ENCODE measurements around the gene CKAP5.

Gene CKAP5

DNA sequence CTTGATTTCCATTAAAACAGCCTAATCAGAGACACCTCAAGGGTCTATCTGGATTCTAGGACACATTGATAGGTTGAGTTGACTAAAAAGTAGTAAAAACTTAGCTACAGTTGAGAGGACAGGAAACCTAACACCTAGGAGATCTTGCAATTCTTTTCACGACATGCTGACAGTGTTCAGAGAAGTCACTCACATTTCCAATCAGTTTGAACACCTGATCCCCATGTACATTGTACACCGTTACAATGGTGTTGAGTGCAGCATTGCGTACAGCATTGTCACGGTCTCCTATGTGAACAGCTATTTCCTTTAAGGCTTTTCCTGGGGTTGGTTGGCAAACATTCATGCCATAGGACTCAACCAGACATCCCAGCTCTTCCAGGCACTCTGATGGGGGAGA, 84.3 kb downstream of the CKAP5 start:
- DNase-seq: no peak

DNA sequence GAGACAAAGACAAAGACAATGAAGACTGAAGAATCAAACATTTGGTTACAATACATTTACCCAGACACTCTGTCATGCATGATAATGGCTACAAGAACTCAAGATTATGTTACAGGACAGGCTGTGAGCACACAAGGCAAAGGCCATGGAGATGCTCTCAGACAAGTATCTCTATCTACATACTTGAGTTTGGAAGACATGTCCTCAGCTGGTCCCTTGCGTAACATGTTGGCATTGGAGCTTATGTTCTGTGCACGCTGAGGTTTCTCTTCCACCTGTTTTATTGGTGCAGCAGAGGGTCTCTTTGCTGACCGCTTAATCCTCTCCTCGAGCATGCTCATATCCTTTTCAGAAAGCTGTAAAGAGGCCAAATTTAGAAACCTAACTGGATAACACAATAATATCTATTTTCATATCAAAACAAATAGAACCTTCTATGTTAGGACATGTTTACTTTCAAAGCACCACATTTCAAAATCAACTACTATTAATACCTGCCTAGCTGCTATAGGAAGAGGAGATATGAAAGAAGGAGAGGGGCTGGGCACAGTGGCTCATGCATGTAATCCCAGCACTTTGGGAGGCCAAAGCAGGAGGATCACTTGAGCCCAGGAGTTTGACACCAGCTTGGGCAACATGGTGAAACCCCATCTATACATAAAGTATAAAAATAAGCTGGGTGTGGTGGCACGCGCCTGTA, 85.5 kb downstream of the CKAP5 start:
- DNase-seq: no peak

DNA sequence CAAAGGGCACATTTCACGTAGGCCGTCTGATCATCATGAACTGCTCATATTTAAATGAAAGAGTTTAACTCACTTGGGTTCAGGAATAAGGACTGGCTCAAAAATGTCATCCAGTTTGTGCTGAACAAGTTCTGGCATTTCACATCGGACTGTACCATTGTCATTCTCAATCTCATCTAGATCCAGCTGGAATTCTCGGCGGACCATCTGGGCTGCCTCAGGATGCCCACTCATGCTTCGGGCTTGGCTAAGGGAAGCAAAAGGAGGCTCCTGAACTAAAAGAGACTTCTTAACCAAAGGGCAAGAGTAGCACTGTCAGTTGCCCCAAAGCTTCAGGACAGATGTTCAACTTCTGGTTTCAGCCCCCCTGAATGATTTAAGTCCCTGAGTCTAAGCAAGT, 86.9 kb downstream of the CKAP5 start:
- no peak for DNase-seq

DNA sequence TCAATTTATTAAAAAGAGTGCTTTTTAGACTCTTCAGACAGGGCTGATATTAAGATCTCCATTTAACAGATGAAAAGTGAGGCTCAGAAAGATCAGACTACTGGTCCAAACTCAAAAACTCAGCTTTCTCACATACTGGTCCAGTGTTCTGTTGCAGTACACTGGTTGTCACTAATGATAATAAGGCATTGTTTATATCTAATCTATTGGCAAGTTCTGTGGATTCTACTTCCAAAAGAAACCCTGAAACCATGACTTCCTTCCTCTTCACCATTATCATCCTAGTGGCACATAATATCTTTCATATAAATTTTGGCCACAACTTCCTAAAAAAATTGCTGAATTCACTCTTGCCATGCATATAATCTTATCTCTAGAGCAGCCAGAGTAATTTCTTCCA, 90.1 kb downstream of the CKAP5 start:
- DNase-seq: no peak

DNA sequence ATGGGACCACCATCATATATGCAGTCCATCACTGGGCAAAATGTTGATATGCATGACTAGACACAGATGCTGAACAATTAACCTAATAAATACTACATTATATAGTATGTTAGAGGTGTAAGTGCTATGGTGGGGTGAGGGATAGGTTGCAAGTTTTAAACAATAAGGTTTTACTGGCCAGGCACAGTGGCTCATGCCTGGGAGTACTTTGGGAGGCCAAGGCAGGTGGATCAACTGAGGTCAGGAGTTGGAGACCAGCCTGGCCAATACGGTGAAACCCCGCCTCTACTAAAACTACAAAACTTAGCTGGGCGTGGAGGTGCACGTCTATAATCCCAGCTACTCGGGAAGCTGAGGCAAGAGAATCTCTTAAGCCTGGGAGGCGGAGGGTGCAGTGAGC, 98.9 kb downstream of the CKAP5 start:
- no peak for DNase-seq

DNA sequence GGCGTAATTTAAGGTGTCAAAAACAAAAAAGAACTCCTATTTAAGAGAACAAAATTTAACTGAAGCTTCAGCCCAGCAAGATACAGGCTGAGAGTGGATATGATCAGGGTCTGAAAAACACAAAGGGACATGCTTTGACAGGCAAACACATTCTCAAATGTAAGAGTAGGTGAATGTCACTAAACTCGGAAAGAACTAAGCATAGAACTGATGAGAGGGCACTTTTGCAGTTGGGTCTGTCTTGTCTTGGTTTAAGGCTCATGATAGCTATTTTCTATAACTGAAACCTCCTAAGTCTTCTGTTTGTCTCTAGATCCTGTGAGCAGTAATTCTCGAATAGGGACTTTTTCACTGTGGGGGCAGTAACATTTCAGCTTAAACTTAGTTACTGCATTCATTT, 100.1 kb downstream of the CKAP5 start:
- no peak for DNase-seq

DNA sequence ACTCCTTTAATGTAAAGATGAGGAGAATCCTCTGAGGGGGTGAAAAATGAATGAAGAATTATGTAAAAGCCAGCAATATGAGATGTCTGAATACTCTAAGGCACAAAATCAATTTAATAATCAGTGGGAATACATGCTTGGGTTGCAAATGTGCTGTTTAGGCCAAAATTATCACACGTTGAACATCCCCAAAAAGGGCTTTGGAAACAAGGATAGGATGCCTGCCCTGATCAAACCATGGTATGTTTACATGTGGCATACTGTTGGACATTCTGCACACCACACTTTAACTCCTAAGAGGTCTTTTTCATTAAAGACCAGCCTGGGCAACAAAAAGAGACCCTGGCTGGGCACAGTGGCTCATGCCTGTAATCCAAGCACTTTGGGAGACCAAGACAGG, 100.8 kb downstream of the CKAP5 start:
- no peak for DNase-seq

DNA sequence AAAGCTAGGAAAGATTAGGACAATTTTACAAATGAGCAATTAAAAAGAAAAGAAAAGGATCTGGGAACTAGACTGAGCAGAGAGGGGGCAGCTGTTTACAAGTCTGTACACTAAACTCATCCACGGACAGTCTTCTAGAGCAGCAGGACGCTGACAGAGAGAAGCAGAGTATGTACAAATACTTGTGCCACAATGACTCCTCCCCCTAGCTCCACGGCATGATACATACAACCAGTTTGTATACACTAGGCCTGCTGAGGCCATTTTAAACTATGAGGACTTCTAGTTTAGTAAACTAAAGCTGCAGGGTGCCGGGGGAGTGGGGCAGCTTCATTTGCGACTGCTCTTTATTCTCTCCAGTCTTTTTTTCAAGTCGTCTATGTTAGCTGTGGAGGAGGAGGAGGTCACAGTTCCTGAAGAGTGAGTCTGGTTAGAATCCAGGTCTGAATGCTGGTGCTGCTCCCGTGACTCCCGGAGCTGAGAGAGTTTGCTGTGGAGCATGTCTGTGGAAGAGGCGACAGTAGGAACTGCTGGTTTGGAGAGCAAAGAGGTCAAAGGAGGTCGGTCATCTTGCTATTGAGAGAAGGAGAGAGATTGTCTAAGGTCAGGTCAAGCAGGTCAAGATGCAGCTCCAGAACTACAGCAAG, 102.3 kb downstream of the CKAP5 start:
- DNase-seq: no peak

DNA sequence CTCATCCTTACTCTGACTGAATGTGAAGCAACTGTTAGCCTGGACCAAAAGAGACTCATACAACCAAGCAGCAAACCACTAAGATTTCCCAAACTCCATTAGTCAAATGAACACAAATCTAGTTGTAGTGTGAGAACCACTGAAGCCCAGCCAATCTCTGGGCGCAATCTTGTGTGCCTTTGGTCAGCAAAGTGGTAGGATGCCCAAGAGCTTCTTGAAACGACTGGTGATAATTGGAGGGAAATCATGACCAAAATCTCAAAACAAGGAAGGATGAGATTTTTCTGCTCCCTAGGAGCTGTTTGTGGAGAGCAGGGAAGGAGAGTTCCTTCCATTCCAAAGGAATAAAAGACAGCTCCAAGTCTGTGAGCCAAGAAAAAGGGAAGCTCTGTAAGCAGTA, 103.0 kb downstream of the CKAP5 start:
- DNase-seq: no peak

DNA sequence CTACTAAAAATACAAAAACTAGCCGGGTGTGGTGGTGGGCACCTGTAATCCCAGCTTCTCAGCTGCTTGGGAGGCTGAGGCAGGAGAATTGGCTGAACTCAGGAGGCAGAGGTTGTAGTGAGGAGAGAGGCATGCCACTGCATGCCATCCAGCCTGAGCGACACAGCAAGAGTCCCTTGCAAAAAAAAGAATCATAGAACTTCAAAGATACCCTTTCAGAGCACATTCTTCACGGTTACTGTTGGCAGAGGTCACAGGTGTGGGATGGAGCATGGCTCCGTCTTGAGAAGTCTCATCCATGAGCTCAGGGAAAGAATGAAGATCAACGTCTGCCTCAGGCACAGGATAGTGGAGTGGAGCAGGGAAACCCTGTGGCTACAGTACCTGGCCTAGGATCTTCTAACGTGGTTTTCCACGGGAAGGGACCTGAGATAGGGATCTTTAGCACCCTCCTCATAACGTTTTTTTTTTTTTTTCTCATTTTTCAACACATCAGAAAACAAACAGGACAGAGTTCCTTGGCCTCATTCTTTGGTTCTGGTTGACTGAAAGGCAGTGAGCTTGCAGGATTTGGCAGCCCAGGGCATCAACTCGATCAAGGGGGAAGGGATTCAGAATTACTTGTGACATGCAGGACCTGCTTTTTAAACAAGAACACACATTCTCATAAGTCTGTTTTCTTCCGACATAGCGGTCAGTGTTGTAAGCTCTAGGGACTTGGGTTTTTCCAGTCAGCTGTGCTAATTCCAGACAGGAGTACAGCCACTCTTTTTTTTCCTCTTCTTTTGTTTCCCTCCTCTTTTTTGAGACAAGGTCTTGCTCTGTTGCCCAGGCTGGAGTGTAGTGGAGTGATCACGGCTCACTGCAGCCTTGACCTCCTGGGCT, 104.2 kb downstream of the CKAP5 start:
- DNase-seq: no peak

DNA sequence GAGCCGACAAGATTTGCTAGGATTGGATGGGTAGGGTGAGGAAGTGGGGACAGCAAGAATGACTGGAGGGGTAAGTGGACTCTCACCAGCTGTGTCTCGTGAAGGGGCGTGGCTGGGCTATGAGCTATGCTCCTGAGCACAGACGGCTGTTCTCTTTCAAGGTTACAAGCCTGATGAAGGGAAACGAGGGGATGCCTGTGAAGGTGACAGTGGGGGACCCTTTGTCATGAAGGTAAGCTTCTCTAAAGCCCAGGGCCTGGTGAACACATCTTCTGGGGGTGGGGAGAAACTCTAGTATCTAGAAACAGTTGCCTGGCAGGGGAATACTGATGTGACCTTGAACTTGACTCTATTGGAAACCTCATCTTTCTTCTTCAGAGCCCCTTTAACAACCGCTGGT, 107.2 kb downstream of the CKAP5 start:
- no peak for DNase-seq

DNA sequence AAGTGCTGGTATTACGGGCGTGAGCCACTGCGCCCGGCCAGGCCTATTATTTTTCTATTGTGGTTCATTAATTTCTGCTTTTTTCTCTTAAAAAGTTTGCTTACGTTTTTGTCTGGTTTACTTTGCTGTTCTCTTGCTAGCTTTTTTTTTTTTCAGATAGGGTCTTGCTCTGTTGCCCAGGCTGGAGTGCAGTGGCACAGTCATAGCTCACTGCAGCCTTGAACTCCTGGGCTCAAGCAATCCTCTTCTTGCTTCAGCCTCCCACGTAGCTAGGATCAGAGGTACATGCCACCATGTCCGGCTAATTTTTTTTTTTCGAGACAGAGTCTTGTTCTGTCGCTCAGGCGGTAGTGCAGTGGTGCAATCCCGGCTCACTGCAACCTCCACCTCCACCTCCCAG, 108.4 kb downstream of the CKAP5 start:
- no peak for DNase-seq

DNA sequence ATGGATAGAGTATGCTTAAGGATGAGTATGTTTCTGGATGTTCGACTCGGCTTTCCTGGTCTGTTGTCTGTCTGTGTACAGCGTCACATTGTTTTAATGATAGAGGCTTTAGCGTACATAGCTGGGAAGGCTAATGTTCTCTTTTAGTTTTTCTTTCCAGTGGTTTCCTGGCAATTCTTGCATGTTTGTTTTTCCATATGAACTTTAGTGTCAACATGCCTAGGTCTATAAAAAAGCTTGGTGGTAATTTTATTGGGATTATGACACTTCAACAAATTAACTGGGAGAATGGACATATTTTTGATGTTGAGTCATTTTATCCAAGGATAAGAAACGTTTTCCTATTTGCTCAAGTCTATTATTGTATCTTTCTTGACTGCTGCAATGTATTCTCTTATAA, 109.5 kb downstream of the CKAP5 start:
- no peak for DNase-seq

DNA sequence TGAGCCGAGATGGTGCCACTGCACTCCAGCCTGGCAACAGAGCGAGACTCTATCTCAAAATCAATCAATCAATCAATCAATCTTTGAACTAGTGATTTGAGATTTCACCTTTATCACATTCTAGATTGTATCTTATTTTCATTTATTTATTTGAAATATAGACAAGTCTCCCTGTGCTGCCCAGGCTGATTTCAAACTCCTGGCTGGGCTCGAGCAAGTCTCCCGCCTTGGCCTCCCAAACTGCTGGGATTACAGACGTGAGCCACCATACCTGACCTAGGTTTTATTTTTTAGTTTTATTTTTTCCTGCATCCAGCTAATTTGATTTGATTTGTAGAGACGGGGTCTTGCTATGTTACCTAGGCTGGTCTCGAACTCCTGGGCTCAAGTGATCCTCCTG, 109.9 kb downstream of the CKAP5 start:
- DNase-seq: no peak

DNA sequence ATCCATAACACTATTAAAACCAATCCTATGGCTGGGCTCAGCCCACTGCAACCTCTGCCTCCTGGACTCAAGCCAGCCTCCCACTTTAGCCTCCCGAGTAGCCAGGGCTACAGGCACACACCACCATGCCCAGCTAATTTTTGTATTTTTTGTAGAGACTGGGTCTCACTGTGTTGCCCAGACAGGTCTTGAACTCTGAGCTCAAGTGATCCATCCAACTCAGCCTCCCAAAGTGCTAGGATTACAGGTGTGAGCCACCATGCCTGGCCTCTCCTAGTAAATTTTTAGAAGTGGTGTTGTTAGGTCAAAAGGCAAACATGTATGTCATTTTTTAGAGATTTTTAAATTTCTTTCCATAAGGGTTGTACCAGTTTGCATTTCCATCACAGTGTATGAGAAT, 112.8 kb downstream of the CKAP5 start:
- DNase-seq: no peak

DNA sequence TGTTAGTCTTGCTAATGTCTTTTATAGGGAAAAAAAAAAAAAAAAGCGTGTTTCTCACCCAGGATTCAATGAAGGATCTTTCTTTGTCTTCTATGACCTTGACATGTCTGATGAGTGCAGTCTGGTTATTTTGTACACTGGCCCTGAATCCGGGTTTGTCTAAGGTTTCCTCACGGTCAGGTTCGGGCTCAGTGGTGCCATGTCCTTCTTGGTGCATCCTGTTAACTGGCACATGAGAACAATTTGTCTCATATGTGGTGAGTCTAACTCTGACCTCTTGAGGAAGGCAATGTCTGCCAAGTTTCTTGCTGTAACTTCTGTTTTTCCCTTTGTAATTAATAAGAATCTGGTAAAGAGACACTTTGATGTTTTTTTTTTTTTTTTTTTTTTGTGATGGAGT, 114.5 kb downstream of the CKAP5 start:
- DNase-seq: no peak

DNA sequence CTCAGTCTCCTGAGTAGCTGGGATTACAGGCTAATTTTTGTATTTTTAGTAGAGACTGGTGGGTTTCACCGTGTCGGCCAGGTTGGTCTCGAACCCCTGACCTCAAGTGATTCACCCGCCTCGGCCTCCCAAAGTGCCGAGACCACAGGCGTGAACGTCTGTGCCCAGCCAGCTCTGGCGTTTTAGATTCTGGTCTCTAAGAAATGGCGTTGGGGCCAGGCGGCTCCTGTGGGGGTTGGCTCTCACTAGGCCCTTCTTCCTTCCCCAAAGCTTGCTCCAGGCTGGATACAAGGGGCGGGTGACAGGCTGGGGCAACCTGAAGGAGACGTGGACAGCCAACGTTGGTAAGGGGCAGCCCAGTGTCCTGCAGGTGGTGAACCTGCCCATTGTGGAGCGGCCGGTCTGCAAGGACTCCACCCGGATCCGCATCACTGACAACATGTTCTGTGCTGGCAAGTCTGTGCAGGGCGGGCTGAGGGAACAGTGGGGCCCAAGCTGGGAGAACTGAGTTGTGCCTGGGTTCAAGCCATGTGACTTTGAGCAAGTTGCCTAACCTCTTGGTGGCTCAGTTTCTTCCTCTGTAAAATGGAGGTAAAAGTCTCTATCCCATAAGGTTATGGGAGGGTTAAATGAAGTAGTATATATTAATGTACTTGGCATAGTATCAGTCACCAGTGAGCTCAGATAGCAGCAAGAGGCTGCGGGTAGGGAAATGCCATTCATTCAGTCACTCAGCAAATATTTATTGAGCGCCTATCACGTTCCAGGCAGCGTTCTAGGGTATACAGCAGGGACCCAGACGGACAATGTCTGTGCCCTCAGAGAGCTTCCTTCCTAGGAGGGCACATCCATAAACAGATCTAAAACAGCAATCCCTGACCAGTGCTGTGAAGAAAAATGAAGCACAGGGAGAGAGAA, 116.7 kb downstream of the CKAP5 start:
- no peak for DNase-seq

DNA sequence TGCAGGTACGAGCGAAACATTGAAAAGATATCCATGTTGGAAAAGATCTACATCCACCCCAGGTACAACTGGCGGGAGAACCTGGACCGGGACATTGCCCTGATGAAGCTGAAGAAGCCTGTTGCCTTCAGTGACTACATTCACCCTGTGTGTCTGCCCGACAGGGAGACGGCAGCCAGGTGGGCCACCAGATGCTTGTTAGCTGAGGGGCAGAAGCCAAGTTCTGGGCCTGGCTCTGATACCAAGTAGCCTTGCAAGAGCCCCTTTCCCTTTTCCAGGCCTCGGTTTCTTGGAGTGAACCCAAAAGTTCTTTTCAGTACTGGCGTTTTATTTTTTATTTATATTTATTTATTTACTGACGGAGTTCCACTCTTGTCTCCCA, 117.4 kb downstream of the CKAP5 start:
- DNase-seq: no peak

DNA sequence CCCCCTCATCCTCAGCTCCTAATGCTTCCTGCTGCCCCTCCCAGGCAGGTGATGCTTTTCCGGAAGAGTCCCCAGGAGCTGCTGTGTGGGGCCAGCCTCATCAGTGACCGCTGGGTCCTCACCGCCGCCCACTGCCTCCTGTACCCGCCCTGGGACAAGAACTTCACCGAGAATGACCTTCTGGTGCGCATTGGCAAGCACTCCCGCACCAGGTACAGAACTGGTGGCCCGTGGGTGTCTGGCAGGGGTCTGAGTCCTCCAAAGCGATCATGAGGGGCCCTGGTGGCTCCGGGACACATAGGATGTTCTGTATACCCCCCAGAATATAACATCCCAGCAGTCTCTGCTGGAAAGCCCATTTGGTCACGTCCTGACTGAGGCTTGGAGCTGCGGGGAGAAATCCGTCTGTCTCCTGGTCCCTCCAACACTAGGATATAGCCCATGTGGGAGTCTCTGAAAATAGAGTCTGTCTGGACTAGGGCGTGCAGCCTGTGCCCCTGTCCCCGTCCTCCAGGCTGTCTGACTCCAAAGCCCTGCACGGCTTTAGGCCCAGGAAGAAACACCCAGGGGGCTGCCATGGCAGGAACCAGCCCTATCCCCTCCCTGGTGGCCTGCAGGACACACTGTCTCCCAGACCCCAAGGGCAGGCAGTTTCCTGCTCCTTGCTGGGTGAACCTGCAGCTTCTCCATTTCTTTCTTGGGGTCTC, 118.0 kb downstream of the CKAP5 start:
- DNase-seq: no peak

DNA sequence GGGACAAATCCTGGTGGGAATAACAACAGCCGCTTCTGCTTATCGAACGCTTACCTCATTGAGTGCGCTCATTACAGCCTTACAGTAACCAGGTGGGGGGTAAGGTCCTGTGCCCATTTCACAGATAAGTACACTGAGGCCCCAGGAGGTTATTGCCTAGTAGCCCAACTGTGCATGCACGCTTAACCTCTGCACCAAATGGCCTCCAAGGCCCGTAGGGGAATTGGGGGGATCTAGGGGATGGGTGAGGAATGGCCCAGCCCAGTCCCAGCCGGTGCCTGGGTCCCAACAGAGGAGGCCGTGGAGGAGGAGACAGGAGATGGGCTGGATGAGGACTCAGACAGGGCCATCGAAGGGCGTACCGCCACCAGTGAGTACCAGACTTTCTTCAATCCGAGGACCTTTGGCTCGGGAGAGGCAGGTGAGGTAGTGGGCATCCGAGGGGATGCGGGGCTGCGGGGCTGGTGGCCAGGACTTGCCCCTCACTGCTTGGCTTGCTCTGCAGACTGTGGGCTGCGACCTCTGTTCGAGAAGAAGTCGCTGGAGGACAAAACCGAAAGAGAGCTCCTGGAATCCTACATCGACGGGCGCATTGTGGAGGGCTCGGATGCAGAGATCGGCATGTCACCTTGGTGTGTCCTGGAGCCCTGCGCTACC, 119.7 kb downstream of the CKAP5 start:
- no peak for DNase-seq

DNA sequence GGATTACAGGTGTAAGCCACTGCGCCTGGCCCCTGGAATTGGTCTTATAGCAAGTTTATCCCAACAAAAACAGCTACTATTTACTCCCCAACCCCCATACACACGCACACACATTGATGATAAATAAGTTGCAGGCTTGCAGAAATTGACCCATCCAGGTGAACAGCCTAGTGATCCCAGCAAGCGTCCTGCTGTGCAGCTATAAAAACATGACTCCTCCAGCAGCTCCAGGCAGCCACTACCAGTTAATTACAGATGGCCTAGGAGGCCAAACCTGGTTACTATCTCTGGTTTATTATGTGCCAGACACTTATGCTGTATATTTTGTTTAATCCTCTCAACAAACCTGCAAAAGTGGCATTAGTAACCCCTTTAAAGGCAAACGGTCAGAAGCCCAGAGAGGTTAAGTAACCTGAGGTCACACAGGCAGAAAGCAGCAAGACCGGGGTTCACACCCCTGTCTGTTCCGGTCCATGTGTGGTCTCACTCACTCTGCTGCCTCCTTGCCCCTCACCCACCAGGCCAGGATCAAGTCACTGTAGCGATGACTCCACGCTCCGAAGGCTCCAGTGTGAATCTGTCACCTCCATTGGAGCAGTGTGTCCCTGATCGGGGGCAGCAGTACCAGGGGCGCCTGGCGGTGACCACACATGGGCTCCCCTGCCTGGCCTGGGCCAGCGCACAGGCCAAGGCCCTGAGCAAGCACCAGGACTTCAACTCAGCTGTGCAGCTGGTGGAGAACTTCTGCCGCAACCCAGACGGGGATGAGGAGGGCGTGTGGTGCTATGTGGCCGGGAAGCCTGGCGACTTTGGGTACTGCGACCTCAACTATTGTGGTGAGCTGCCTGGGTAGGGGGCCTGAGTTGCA, 120.5 kb downstream of the CKAP5 start:
- DNase-seq: no peak

Measured in NCI-H1092 (cell line).